Measurements from ENCODE around the gene KRTAP5-3. TPM values are rescaled to one million over a fixed set of nuclear protein-coding genes. Genes with fewer than 3 reads are reported as not detected.

The KRTAP5-3 gene
- total and polyA plus RNA-seq, 3 experiments from 2014 or later: not detected

DNA sequence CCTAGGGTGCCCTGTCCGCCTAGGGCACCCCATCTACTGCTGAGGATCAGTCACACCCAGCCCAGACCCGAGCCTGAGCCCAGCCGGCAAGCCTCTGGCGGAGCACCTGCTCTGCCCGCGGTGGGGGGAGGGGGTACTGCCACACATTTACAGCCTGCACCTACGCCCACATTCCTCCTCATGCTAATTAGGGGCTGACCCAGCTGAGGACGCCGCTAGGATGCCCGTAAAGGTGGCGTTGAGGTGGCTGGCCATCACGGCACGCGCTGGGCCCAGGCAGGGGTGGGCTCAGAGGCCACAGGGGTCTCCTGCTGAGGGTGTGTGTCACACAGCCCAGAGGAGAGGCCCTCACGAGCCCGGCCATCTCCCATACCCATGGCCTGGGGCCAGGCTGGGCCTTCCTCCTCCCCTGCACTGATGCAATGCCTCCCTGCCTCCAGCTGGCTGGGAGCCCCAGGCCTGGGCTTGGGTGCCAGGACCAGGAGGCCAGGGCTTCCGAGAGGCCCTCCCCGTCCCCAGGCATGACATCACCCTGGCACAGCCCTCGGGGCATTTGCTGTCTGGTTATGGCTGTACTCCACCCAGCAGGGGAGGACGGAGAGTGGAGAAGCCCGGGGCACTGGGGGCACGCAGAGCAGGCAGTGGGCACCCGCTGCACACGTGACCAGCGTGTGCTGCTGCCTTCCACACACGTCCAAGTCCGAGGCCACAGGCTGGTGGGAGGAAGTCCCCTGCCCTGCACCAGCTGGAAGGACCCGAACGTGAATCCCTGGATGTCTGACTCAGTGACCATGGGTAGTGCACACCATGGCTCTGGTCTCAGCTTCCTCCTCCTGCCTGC, 48.9 kb downstream of the KRTAP5-3 start:
- CTCF ChIA-PET: interaction anchor here (1.2 to 1.9 kb wide), 2 partner anchors 15 kb away, joined by 4 to 6 read pairs; no protein-coding TSS in a partner anchor
- Histone ChIP-seq H3K4me1 (ENCODE audit: insufficient read depth, low read length) (no peaks in the 10 kb centered on the region), H3K36me3 (ENCODE audit: insufficient read depth, low read length) (no peaks in the 10 kb centered on the region), H3K9me3 (ENCODE audit: low read length) (no peaks in the 10 kb centered on the region), H3K27ac (ENCODE audit: low read depth, low read length) (no peak overlapping the region), H3K27me3 (ENCODE audit: insufficient read depth, low read length, poor library complexity, severe bottlenecking) (no peaks in the 10 kb centered on the region), H3K4me3 (ENCODE audit: low read length) (no peak overlapping the region)
- Mint-ChIP-seq H3K27ac (peak overlapping the region in 2 of 8 donors; percentile 11 to 63), H3K4me1 (no peaks in the 10 kb centered on the region), H3K36me3 (peaks cover 0 to 32% (median 2%) of the 10 kb centered on the region in 3 donors), H3K4me3 (peak overlapping the region in 1 of 7 donors; percentile 4), H3K27me3 (peaks cover 0 to 7% of the 10 kb centered on the region in 2 donors), H3K9me3 (no peaks in the 10 kb centered on the region)
- peak in 1 of 5 donors; percentile 6 for DNase-seq
- POLR2A ChIA-PET: no interaction called here

DNA sequence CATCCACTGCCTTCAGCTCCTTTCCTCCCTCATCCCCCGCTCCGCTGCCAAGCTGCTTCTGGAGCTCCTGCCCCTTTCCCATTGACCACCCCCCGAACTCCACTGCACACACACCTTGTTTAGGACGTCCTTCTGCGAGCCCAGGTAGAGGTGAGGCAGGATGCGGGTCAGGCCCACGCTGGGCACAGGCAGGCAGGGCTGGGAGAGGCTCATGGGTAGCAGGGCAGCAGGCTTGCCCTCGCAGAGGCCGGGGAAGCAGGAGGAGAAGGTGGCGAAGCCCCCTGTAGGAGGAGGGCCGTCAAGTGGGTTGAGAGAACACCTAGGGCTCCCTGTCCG, 49.5 kb downstream of the KRTAP5-3 start:
- H3K9me3 Mint-ChIP-seq: no peaks in the 10 kb centered on the region
- ChIA-PET POLR2A (no interaction called here), CTCF (interaction anchor here (0.7 to 1.2 kb wide), 2 partner anchors 13 to 16 kb away, joined by 3 to 4 read pairs; no protein-coding TSS in a partner anchor)
- DNase-seq: no peak
- H3K9me3 ChIP-seq (ENCODE audit: low read length): no peaks in the 10 kb centered on the region
- H3K27ac Mint-ChIP-seq: peak overlapping the region in 2 of 8 donors; percentile 11 to 82
- H3K27me3 Mint-ChIP-seq: peaks cover 0 to 10% of the 10 kb centered on the region in 2 donors
- no peaks in the 10 kb centered on the region for H3K4me1 ChIP-seq (ENCODE audit: insufficient read depth, low read length)
- H3K4me3 Mint-ChIP-seq: no peak overlapping the region
- peaks cover 0 to 29% (median 2%) of the 10 kb centered on the region in 3 donors for H3K36me3 Mint-ChIP-seq
- no peak overlapping the region for H3K4me3 ChIP-seq (ENCODE audit: low read length)
- H3K4me1 Mint-ChIP-seq: no peaks in the 10 kb centered on the region
- no peaks in the 10 kb centered on the region for H3K36me3 ChIP-seq (ENCODE audit: insufficient read depth, low read length)
- H3K27me3 ChIP-seq (ENCODE audit: insufficient read depth, low read length, poor library complexity, severe bottlenecking): no peaks in the 10 kb centered on the region
- no peak overlapping the region for H3K27ac ChIP-seq (ENCODE audit: low read depth, low read length)

DNA sequence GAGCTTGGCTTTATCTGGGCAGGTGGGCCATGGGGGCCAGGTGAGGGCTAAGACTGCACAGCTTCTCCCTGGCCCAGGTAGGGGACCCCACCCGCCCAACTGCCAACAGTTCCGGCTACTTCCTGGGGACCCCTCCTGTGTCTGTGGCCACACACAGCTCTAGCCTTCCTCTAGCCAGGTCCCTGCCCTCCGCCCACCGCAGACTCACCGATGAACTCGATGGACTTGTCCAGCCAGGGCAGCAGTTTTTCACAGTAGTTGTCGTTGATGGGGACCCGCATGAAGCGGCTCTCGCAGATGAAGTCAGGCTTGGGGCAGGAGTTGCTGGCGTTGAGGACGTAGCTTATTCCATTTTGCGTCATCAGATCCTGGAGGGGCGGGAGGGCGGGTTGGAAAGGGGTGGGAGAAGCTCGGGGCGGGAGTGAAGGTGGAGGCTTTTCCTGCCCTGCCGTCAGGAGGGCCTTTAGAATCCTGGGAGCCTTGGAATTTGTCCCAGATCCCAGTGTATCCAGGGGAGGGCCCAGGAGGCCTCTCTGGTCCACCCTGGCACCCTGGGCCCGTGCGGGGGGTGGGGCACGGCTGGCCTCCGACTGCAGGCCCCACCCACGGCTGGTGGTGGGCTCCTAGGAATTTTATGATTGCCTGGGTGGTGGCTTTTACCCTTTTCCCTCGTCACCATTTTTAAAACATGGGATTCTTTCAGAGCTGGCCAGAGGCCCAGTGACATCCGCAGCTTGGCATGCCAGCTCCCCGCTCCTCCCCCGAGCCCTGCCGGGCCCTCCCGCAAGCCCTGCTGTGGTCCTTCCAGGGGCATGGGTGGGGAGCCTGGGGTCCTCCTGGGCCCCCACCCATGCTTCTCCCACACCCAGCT, 50.1 kb downstream of the KRTAP5-3 start:
- Histone ChIP-seq H3K9me3 (ENCODE audit: low read length) (no peaks in the 10 kb centered on the region), H3K4me3 (ENCODE audit: low read length) (no peak overlapping the region), H3K36me3 (ENCODE audit: insufficient read depth, low read length) (no peaks in the 10 kb centered on the region), H3K27ac (ENCODE audit: low read depth, low read length) (no peak overlapping the region), H3K4me1 (ENCODE audit: insufficient read depth, low read length) (no peaks in the 10 kb centered on the region), H3K27me3 (ENCODE audit: insufficient read depth, low read length, poor library complexity, severe bottlenecking) (no peaks in the 10 kb centered on the region)
- CTCF ChIA-PET: interaction anchor here (0.5 to 1.2 kb wide), 3 partner anchors 12 to 17 kb away, joined by 3 to 4 read pairs (median 3); no protein-coding TSS in a partner anchor
- DNase-seq: peak in 1 of 5 donors; percentile 5
- peaks cover 0 to 27% (median 2%) of the 10 kb centered on the region in 3 donors for H3K36me3 Mint-ChIP-seq
- H3K4me3 Mint-ChIP-seq: no peak overlapping the region
- H3K9me3 Mint-ChIP-seq: no peaks in the 10 kb centered on the region
- POLR2A ChIA-PET: no interaction called here
- H3K4me1 Mint-ChIP-seq: no peaks in the 10 kb centered on the region
- peaks cover 0 to 11% of the 10 kb centered on the region in 2 donors for H3K27me3 Mint-ChIP-seq
- H3K27ac Mint-ChIP-seq: peak overlapping the region in 1 of 8 donors; percentile 89

Other genes with a start within 250 kb of the KRTAP5-3 start
- under 1 TPM; 0.35 to 0.59 TPM for gene BRSK2, start 218.5 kb downstream of the KRTAP5-3 start, total RNA-seq
- 0.23 TPM for gene BRSK2, start 218.5 kb downstream of the KRTAP5-3 start, polyA plus RNA-seq
- 10 to 100 TPM; 26.6 to 28.7 TPM for gene MOB2, start 121.7 kb downstream of the KRTAP5-3 start, total RNA-seq
- 67.4 TPM for gene MOB2, start 121.7 kb downstream of the KRTAP5-3 start, polyA plus RNA-seq
- gene DUSP8, start 36.2 kb downstream of the KRTAP5-3 start, total RNA-seq: 1 to 10 TPM; 2.3 to 4.0 TPM
- 0.75 TPM for gene DUSP8, start 36.2 kb downstream of the KRTAP5-3 start, polyA plus RNA-seq
- not detected for gene KRTAP5-1, start 23.2 kb downstream of the KRTAP5-3 start, total RNA-seq
- not detected for gene KRTAP5-1, start 23.2 kb downstream of the KRTAP5-3 start, polyA plus RNA-seq
- not detected for gene KRTAP5-2, start 10.2 kb downstream of the KRTAP5-3 start, total RNA-seq
- gene KRTAP5-2, start 10.2 kb downstream of the KRTAP5-3 start, polyA plus RNA-seq: 0.46 TPM
- gene KRTAP5-4, start 13.7 kb upstream of the KRTAP5-3 start, total RNA-seq: not detected
- gene KRTAP5-4, start 13.7 kb upstream of the KRTAP5-3 start, polyA plus RNA-seq: not detected
- gene KRTAP5-5, start 21.3 kb upstream of the KRTAP5-3 start, total RNA-seq: not detected
- gene KRTAP5-5, start 21.3 kb upstream of the KRTAP5-3 start, polyA plus RNA-seq: not detected
- gene KRTAP5-6, start 88.7 kb upstream of the KRTAP5-3 start, total RNA-seq: not detected
- not detected for gene KRTAP5-6, start 88.7 kb upstream of the KRTAP5-3 start, polyA plus RNA-seq
- under 1 TPM; 0.39 to 0.95 TPM for gene IFITM10, start 142.1 kb upstream of the KRTAP5-3 start, total RNA-seq
- 0.10 TPM for gene IFITM10, start 142.1 kb upstream of the KRTAP5-3 start, polyA plus RNA-seq
- gene CTSD, start 155.5 kb upstream of the KRTAP5-3 start, total RNA-seq: 100 to 1,000 TPM; 110 to 116 TPM
- gene CTSD, start 155.5 kb upstream of the KRTAP5-3 start, polyA plus RNA-seq: 206 TPM
- not detected for gene SYT8, start 226.5 kb upstream of the KRTAP5-3 start, total RNA-seq
- gene SYT8, start 226.5 kb upstream of the KRTAP5-3 start, polyA plus RNA-seq: not detected
- under 1 TPM in 1 of 2 experiments, not detected in 1; 0.33 TPM for gene TNNI2, start 230.5 kb upstream of the KRTAP5-3 start, total RNA-seq
- not detected for gene TNNI2, start 230.5 kb upstream of the KRTAP5-3 start, polyA plus RNA-seq
- gene LSP1, start 244.6 kb upstream of the KRTAP5-3 start, total RNA-seq: 100 to 1,000 TPM; 226 to 230 TPM
- 496 TPM for gene LSP1, start 244.6 kb upstream of the KRTAP5-3 start, polyA plus RNA-seq